ENCODE results near the gene TRIM17. TPM values are rescaled to one million over a fixed set of nuclear protein-coding genes. Genes with fewer than 3 reads are reported as not detected.

Gene TRIM17
- total and polyA plus RNA-seq, 2 donors (not counting 1 experiment from before 2014, with no cell fraction given) = 0.12 to 0.17 TPM

GRCh38 chr1:228464487-228464983 lies 47.9 kb upstream of the TRIM17 start:
- Histone ChIP-seq H3K9me3 (ENCODE audit: control insufficient read depth, insufficient read depth, low read depth, low read length) (no peaks in the 10 kb centered on the region), H3K4me2 (ENCODE audit: extremely low read depth, insufficient read depth, low read length) (peak overlapping the region; percentile 81), H3K36me3 (ENCODE audit: control insufficient read depth, insufficient read depth, low read length) (no peaks in the 10 kb centered on the region), H3K27ac (ENCODE audit: insufficient read depth, low read length) (no peak overlapping the region), H2AFZ (ENCODE audit: low read length) (peak overlapping the region; percentile 36), H3K4me1 (ENCODE audit: control insufficient read depth, extremely low read depth, insufficient read depth, low read length) (no peaks in the 10 kb centered on the region), H3K4me3 (replicated peaks in 1 of 4; ENCODE audit: control extremely low read depth in 1 of 4, insufficient read depth in 1 of 4, low read depth in 3 of 4, low read length in 4 of 4) (peak overlapping the region; percentile 34 to 69 (median 48)), H4K20me1 (ENCODE audit: control insufficient read depth, extremely low read depth, insufficient read depth, low read length) (no peaks in the 10 kb centered on the region), H3K27me3 (ENCODE audit: control insufficient read depth, insufficient read depth, low read length) (peaks cover 18% of the 10 kb centered on the region), H3K9ac (ENCODE audit: insufficient read depth, low read length) (no peak overlapping the region), H3K79me2 (ENCODE audit: control insufficient read depth, insufficient read depth, low read length) (no peaks in the 10 kb centered on the region)
- DNase-seq (ENCODE audit: low read depth in 2 of 2) = peak; percentile 79 to 83
- TF ChIP-seq EZH2 (IDR thresholded peaks at IDR 0.05; ENCODE audit: low read length, missing control alignments) (no peak), CTCF (conservative IDR thresholded peaks at IDR 0.05 in 1 of 2, IDR thresholded peaks at IDR 0.05 in 1 of 2; ENCODE audit: low read depth in 1 of 2, low read length in 2 of 2) (no peak)

DNA sequence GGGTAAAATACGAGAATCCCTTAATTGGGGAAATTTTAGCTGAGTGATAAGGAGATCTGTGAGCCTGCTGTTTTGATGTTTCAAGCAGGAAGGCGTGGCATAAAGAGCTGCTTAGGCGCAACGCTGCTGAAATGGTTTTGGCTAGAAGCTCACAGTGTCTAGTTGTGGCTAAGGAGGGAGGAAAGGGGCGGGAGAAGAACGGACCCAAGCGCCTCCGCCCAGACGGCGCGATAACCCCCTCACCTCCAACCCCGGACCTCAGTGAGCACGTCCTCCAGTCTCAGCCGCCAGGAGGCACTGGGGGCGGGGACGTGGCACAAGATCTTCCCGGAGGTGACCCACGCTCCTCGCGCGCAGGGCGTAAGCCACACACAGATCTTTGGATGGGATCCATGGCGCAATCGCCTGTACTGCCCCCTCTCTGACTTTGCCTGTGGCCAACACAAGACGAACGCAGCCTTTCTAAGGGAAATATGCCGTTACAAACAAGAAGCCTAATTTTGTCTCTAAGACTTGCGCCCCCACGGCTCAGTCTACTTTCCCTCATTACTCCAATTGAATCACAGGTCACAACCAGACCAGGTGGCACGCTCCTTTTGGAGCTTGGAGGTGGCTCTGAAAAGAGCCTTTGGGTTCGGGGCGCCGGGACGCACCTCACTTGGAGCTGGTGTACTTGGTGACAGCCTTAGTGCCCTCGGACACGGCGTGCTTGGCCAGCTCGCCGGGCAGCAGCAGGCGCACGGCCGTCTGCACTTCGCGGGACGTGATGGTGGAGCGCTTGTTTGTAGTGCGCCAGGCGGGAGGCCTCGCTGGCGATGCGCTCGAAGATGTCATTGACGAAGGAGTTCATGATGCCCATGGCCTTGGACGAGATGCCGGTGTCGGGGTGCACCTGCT lies 47.1 kb upstream of the TRIM17 start:
- H3K79me2 ChIP-seq (ENCODE audit: control insufficient read depth, insufficient read depth, low read length) = no peaks in the 10 kb centered on the region
- peak overlapping the region; percentile 24 to 51 (median 32) for H3K4me3 ChIP-seq (replicated peaks in 1 of 4; ENCODE audit: control extremely low read depth in 1 of 4, insufficient read depth in 1 of 4, low read depth in 3 of 4, low read length in 4 of 4)
- no peak overlapping the region for H3K9ac ChIP-seq (ENCODE audit: insufficient read depth, low read length)
- H2AFZ ChIP-seq (ENCODE audit: low read length) = peak overlapping the region; percentile 20
- DNase-seq (ENCODE audit: low read depth in 2 of 2) = peak in 1 of 2 donors; percentile 34
- no peak for TF ChIP-seq CTCF (conservative IDR thresholded peaks at IDR 0.05 in 1 of 2, IDR thresholded peaks at IDR 0.05 in 1 of 2; ENCODE audit: low read depth in 1 of 2, low read length in 2 of 2)
- TF ChIP-seq EZH2 (IDR thresholded peaks at IDR 0.05; ENCODE audit: low read length, missing control alignments) = peak; percentile 38
- H4K20me1 ChIP-seq (ENCODE audit: control insufficient read depth, extremely low read depth, insufficient read depth, low read length) = no peaks in the 10 kb centered on the region
- H3K9me3 ChIP-seq (ENCODE audit: control insufficient read depth, insufficient read depth, low read depth, low read length) = no peaks in the 10 kb centered on the region
- H3K27me3 ChIP-seq (ENCODE audit: control insufficient read depth, insufficient read depth, low read length) = peaks cover 11% of the 10 kb centered on the region
- H3K27ac ChIP-seq (ENCODE audit: insufficient read depth, low read length) = no peak overlapping the region
- peak overlapping the region; percentile 72 for H3K4me2 ChIP-seq (ENCODE audit: extremely low read depth, insufficient read depth, low read length)
- H3K4me1 ChIP-seq (ENCODE audit: control insufficient read depth, extremely low read depth, insufficient read depth, low read length) = no peaks in the 10 kb centered on the region
- H3K36me3 ChIP-seq (ENCODE audit: control insufficient read depth, insufficient read depth, low read length) = no peaks in the 10 kb centered on the region

DNA sequence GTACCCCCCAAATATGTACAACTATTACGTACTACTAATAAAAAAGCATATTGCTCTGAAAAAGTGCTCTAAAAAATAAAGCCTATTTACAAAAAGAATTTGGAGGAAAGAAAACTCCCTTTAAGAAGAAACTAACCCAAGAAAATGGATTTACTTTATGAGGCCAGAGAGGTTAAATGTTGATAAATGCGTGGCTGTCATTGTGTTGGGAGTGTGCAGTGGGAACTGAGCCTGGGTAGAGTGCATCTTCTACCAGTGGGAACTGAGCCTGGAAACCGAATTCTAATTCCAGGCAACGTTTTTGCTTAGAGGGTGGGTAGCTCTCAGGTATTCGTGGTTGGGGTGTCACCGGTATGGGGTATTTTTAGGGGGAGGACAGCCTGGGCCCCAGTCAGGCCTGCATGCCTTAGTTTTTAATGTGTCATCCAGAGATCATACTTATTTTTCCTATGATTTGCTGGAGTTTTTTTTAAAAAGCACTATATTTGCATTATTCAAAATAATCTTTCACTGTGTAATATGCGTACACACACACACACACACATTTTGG lies 46.4 kb upstream of the TRIM17 start:
- H2AFZ ChIP-seq (ENCODE audit: low read length) = no peak overlapping the region
- TF ChIP-seq EZH2 (IDR thresholded peaks at IDR 0.05; ENCODE audit: low read length, missing control alignments) = no peak
- H3K9me3 ChIP-seq (ENCODE audit: control insufficient read depth, insufficient read depth, low read depth, low read length) = no peaks in the 10 kb centered on the region
- no peaks in the 10 kb centered on the region for H4K20me1 ChIP-seq (ENCODE audit: control insufficient read depth, extremely low read depth, insufficient read depth, low read length)
- no peak overlapping the region for H3K4me3 ChIP-seq (replicated peaks in 1 of 4; ENCODE audit: control extremely low read depth in 1 of 4, insufficient read depth in 1 of 4, low read depth in 3 of 4, low read length in 4 of 4)
- peaks cover 7% of the 10 kb centered on the region for H3K27me3 ChIP-seq (ENCODE audit: control insufficient read depth, insufficient read depth, low read length)
- peak overlapping the region; percentile 72 for H3K4me2 ChIP-seq (ENCODE audit: extremely low read depth, insufficient read depth, low read length)
- no peaks in the 10 kb centered on the region for H3K4me1 ChIP-seq (ENCODE audit: control insufficient read depth, extremely low read depth, insufficient read depth, low read length)
- DNase-seq (ENCODE audit: low read depth in 2 of 2) = no peak
- H3K27ac ChIP-seq (ENCODE audit: insufficient read depth, low read length) = no peak overlapping the region
- no peaks in the 10 kb centered on the region for H3K79me2 ChIP-seq (ENCODE audit: control insufficient read depth, insufficient read depth, low read length)
- H3K9ac ChIP-seq (ENCODE audit: insufficient read depth, low read length) = no peak overlapping the region
- no peaks in the 10 kb centered on the region for H3K36me3 ChIP-seq (ENCODE audit: control insufficient read depth, insufficient read depth, low read length)
